ENCODE measurements around the gene LRTM2. TPM values are rescaled to one million over a fixed set of nuclear protein-coding genes. Genes with fewer than 3 reads are reported as not detected.

Gene LRTM2
- polyA plus RNA-seq, 1 donor (not counting 4 experiments of a cell fraction or from before 2014, with no cell fraction given), result not detected

GRCh38 chr12:1855241-1855640 is 34.9 kb downstream of the LRTM2 start:
- no peak overlapping the region for H3K27ac ChIP-seq (ENCODE audit: control insufficient read depth, insufficient read depth, low read length)
- no peaks in the 10 kb centered on the region for H4K20me1 ChIP-seq (ENCODE audit: control insufficient read depth, extremely low read depth, insufficient read depth, low read length)
- FAIRE-seq (no peak), DNase-seq (ENCODE audit: low read depth, low spot score) (no peak)
- no peak overlapping the region for H3K4me3 ChIP-seq (ENCODE audit: control insufficient read depth in 2 of 3, extremely low read depth in 1 of 3, insufficient read depth in 2 of 3, low read depth in 1 of 3, low read length in 3 of 3)
- peaks cover 6% of the 10 kb centered on the region for H3K27me3 ChIP-seq (ENCODE audit: control insufficient read depth, extremely low read depth, insufficient read depth, low read length)
- H3K4me1 ChIP-seq (ENCODE audit: control insufficient read depth, extremely low read depth, insufficient read depth, low read length), result no peaks in the 10 kb centered on the region
- no peak overlapping the region for H2AFZ ChIP-seq (ENCODE audit: control insufficient read depth, low read length)
- H3K79me2 ChIP-seq (ENCODE audit: control insufficient read depth, insufficient read depth, low read length), result no peaks in the 10 kb centered on the region
- no peak overlapping the region for H3K4me2 ChIP-seq (ENCODE audit: control insufficient read depth, extremely low read depth, insufficient read depth, low read depth, low read length)
- H3K9me1 ChIP-seq (ENCODE audit: control insufficient read depth, extremely low read depth, insufficient read depth, low read length), result no peaks in the 10 kb centered on the region
- no peak overlapping the region for H3K9ac ChIP-seq (ENCODE audit: control insufficient read depth, extremely low read depth, insufficient read depth, low read length)
- TF ChIP-seq, protein P1, sequence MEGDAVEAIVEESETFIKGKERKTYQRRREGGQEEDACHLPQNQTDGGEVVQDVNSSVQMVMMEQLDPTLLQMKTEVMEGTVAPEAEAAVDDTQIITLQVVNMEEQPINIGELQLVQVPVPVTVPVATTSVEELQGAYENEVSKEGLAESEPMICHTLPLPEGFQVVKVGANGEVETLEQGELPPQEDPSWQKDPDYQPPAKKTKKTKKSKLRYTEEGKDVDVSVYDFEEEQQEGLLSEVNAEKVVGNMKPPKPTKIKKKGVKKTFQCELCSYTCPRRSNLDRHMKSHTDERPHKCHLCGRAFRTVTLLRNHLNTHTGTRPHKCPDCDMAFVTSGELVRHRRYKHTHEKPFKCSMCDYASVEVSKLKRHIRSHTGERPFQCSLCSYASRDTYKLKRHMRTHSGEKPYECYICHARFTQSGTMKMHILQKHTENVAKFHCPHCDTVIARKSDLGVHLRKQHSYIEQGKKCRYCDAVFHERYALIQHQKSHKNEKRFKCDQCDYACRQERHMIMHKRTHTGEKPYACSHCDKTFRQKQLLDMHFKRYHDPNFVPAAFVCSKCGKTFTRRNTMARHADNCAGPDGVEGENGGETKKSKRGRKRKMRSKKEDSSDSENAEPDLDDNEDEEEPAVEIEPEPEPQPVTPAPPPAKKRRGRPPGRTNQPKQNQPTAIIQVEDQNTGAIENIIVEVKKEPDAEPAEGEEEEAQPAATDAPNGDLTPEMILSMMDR (optimal IDR thresholded peaks at IDR 0.05 in 1 of 3, IDR thresholded peaks at IDR 0.05 in 1 of 3, conservative IDR thresholded peaks at IDR 0.05 in 1 of 3; ENCODE audit: extremely low read depth in 1 of 3, insufficient read depth in 2 of 3, low read length in 3 of 3), result no peak
- no peak for TF ChIP-seq EZH2 (IDR thresholded peaks at IDR 0.05; ENCODE audit: low read length)
- dilution Hi-C loops (cut with MboI; ENCODE audit: extremely low pct_ligation_motif_present, low sequenced_read_pairs), result no loop called here
- peaks cover 10% of the 10 kb centered on the region for H3K9me3 ChIP-seq (ENCODE audit: control insufficient read depth, low read depth, low read length)
- no peaks in the 10 kb centered on the region for H3K36me3 ChIP-seq (ENCODE audit: control insufficient read depth in 2 of 2, extremely low read depth in 1 of 2, insufficient read depth in 2 of 2, low read length in 2 of 2)

DNA sequence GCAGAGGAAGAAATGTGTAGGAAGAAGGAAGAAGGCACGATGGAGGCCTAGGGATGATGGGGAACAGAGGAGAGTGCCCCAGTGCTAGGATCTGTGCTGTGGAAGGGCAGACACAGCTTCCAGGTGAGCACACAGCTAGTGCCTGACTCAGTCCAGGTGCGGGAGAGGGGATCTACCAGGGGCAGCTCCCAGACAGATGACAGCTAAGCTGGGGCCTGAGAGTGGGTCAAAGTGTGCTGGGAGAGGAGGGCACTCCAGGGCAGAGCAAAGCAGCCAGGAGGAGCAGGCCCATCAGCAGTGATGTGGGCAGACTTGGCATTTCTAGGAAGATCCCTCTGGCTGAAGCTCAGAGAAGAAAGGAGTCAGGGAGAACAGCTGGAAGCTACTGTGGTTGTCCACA is 36.7 kb downstream of the LRTM2 start:
- Histone ChIP-seq H2AFZ (ENCODE audit: control insufficient read depth, low read length) (no peak overlapping the region), H3K9ac (ENCODE audit: control insufficient read depth, extremely low read depth, insufficient read depth, low read length) (no peak overlapping the region), H3K4me1 (ENCODE audit: control insufficient read depth, extremely low read depth, insufficient read depth, low read length) (no peaks in the 10 kb centered on the region), H3K4me3 (ENCODE audit: control insufficient read depth in 2 of 3, extremely low read depth in 1 of 3, insufficient read depth in 2 of 3, low read depth in 1 of 3, low read length in 3 of 3) (no peak overlapping the region), H4K20me1 (ENCODE audit: control insufficient read depth, extremely low read depth, insufficient read depth, low read length) (no peaks in the 10 kb centered on the region), H3K27ac (ENCODE audit: control insufficient read depth, insufficient read depth, low read length) (no peak overlapping the region), H3K4me2 (ENCODE audit: control insufficient read depth, extremely low read depth, insufficient read depth, low read depth, low read length) (no peak overlapping the region), H3K36me3 (ENCODE audit: control insufficient read depth in 2 of 2, extremely low read depth in 1 of 2, insufficient read depth in 2 of 2, low read length in 2 of 2) (no peaks in the 10 kb centered on the region), H3K9me3 (ENCODE audit: control insufficient read depth, low read depth, low read length) (peaks cover 10% of the 10 kb centered on the region), H3K79me2 (ENCODE audit: control insufficient read depth, insufficient read depth, low read length) (no peaks in the 10 kb centered on the region), H3K9me1 (ENCODE audit: control insufficient read depth, extremely low read depth, insufficient read depth, low read length) (no peaks in the 10 kb centered on the region), H3K27me3 (ENCODE audit: control insufficient read depth, extremely low read depth, insufficient read depth, low read length) (peaks cover 6% of the 10 kb centered on the region)
- dilution Hi-C loops (cut with MboI; ENCODE audit: extremely low pct_ligation_motif_present, low sequenced_read_pairs), result no loop called here
- no peak for FAIRE-seq
- DNase-seq (ENCODE audit: low read depth, low spot score), result no peak
- no peak for TF ChIP-seq EZH2 (IDR thresholded peaks at IDR 0.05; ENCODE audit: low read length)
- TF ChIP-seq, protein P1 (optimal IDR thresholded peaks at IDR 0.05 in 1 of 3, IDR thresholded peaks at IDR 0.05 in 1 of 3, conservative IDR thresholded peaks at IDR 0.05 in 1 of 3; ENCODE audit: extremely low read depth in 1 of 3, insufficient read depth in 2 of 3, low read length in 3 of 3), result no peak
